NT2/D1 (cell line): ENCODE measurements around the gene PXMP4.

Source experiments
- SUZ12 ChIP-seq: IDR thresholded peaks from 2 replicates; pipeline ENCODE4 v1.6.1; 2011; ENCODE audit not compliant: insufficient read length, insufficient read depth; ENCODE audit errors: extremely low read depth
- YY1 ChIP-seq: IDR thresholded peaks from 2 replicates; pipeline ENCODE4 v1.6.1; 2011; ENCODE audit not compliant: insufficient read length, insufficient read depth
- ZNF274 ChIP-seq: IDR thresholded peaks from 2 replicates; pipeline ENCODE4 v1.6.1; 2011; ENCODE audit warnings: mild to moderate bottlenecking, low read depth, low read length

GRCh38 chr20:33688938-33689424, 31.1 kb downstream of the PXMP4 start:
- TF ChIP-seq SUZ12 (no peak), YY1 (no peak), ZNF274 (no peak)
